ENCODE results near the gene BRD3OS. TPM values are rescaled to one million over a fixed set of nuclear protein-coding genes. Genes with fewer than 3 reads are reported as not detected.

BRD3OS gene
- total and polyA plus RNA-seq, 2 of the 13 experiments (the other 11 are each of a cell fraction or from before 2014, with no cell fraction given): 4.9 to 5.7 TPM

- TF ChIP-seq ZNF709 (CRISPR knock-in tag; IDR thresholded peaks at IDR 0.05): peak; percentile 79
- 0 out of 2 replicates have a peak, but pooled peaks have one; percentile 13 for TF ChIP-seq BCL6 (CRISPR knock-in tag; IDR thresholded peaks at IDR 0.05)
- peak; percentile 88; the same call in 1 of the 2 replicates for TF ChIP-seq ZNF782 (CRISPR knock-in tag; IDR thresholded peaks at IDR 0.05; ENCODE audit: borderline replicate concordance)
- TF ChIP-seq HINFP (CRISPR knock-in tag; IDR thresholded peaks at IDR 0.05; ENCODE audit: low read depth): 0 out of 2 replicates have a peak, but pooled peaks have one; percentile 36
- no peak for TF ChIP-seq ZMYM3 (CRISPR knock-in tag; IDR thresholded peaks at IDR 0.05)
- peak; percentile 92 for TF ChIP-seq ZC3H13 (CRISPR knock-in tag; IDR thresholded peaks at IDR 0.05)
- no peak for TF ChIP-seq NFIC (IDR thresholded peaks at IDR 0.05; ENCODE audit: low read length)
- no peak for TF ChIP-seq MLX (CRISPR knock-in tag; IDR thresholded peaks at IDR 0.05)
- peak; percentile 83 for TF ChIP-seq ZSCAN25 (CRISPR knock-in tag; IDR thresholded peaks at IDR 0.05)
- TF ChIP-seq XBP1 (CRISPR knock-in tag; IDR thresholded peaks at IDR 0.05): no peak
- TF ChIP-seq GTF3A (CRISPR knock-in tag; conservative IDR thresholded peaks at IDR 0.05): no peak
- 0 out of 2 replicates have a peak, but pooled peaks have one; percentile 27 for TF ChIP-seq THRA (CRISPR knock-in tag; IDR thresholded peaks at IDR 0.05; ENCODE audit: borderline replicate concordance)
- no peak for TF ChIP-seq ZKSCAN5 (CRISPR knock-in tag; IDR thresholded peaks at IDR 0.05)
- TF ChIP-seq ZNF703 (CRISPR knock-in tag; IDR thresholded peaks at IDR 0.05; ENCODE audit: borderline replicate concordance): no peak
- no peak for TF ChIP-seq DNMT1 (CRISPR knock-in tag; IDR thresholded peaks at IDR 0.05)
- TF ChIP-seq YEATS2 (CRISPR knock-in tag; IDR thresholded peaks at IDR 0.05; ENCODE audit: borderline replicate concordance): no peak; the same call in 1 of the 2 replicates
- no peak for TF ChIP-seq ZBTB49 (CRISPR knock-in tag; IDR thresholded peaks at IDR 0.05; ENCODE audit: borderline replicate concordance)
- TF ChIP-seq HHEX (CRISPR knock-in tag; IDR thresholded peaks at IDR 0.05): no peak
- TF ChIP-seq ZFYVE20 (CRISPR knock-in tag; IDR thresholded peaks at IDR 0.05; ENCODE audit: borderline replicate concordance, low read depth): no peak
- TF ChIP-seq ZNF383 (CRISPR knock-in tag; IDR thresholded peaks at IDR 0.05; ENCODE audit: borderline replicate concordance): 0 out of 2 replicates have a peak, but pooled peaks have one; percentile 34
- TF ChIP-seq ZNF335 (CRISPR knock-in tag; IDR thresholded peaks at IDR 0.05): no peak
- no peak for TF ChIP-seq KLF6 (CRISPR knock-in tag; IDR thresholded peaks at IDR 0.05)
- TF ChIP-seq JARID2 (CRISPR knock-in tag; IDR thresholded peaks at IDR 0.05; ENCODE audit: insufficient replicate concordance): no peak
- peak; percentile 48 for TF ChIP-seq YEATS4 (CRISPR knock-in tag; IDR thresholded peaks at IDR 0.05; ENCODE audit: borderline replicate concordance)
Observed at GRCh38 chr9:133992780-133993634, 32.3 kb upstream of the BRD3OS start (continued).
